Measurements from ENCODE around the gene SLC15A1. TPM values are rescaled to one million over a fixed set of nuclear protein-coding genes. Genes with fewer than 3 reads are reported as not detected.

Gene SLC15A1
- total and polyA plus RNA-seq, 3 experiments from 2014 or later, result not detected

- H3K27ac ChIP-seq (ENCODE audit: low read depth, low read length), result no peak overlapping the region
- H3K4me3 Mint-ChIP-seq, result no peak overlapping the region
- CTCF ChIA-PET, result no interaction called here
- H3K36me3 Mint-ChIP-seq, result no peaks in the 10 kb centered on the region
- no peak overlapping the region for H3K4me3 ChIP-seq (ENCODE audit: low read length)
- H3K36me3 ChIP-seq (ENCODE audit: insufficient read depth, low read length), result no peaks in the 10 kb centered on the region
- POLR2A ChIA-PET, result no interaction called here
- no peaks in the 10 kb centered on the region for H3K9me3 ChIP-seq (ENCODE audit: low read length)
- peaks cover 0 to 2% (median 0%) of the 10 kb centered on the region in 3 donors for H3K4me1 Mint-ChIP-seq
- H3K27me3 ChIP-seq (ENCODE audit: insufficient read depth, low read length, poor library complexity, severe bottlenecking), result no peaks in the 10 kb centered on the region
- peaks cover 26 to 49% of the 10 kb centered on the region in 2 donors for H3K27me3 Mint-ChIP-seq
- no peak for DNase-seq
- H3K27ac Mint-ChIP-seq, result peak overlapping the region in 1 of 8 donors; percentile 73
- no peaks in the 10 kb centered on the region for H3K9me3 Mint-ChIP-seq
- H3K4me1 ChIP-seq (ENCODE audit: insufficient read depth, low read length), result no peaks in the 10 kb centered on the region
These were observed 45.9 kb downstream of the SLC15A1 start for GRCh38 chr13:98706446-98707110.

GRCh38 chr13:98697791-98698190 is 54.7 kb downstream of the SLC15A1 start:
- Histone ChIP-seq H3K36me3 (ENCODE audit: insufficient read depth, low read length) (no peaks in the 10 kb centered on the region), H3K27ac (ENCODE audit: low read depth, low read length) (no peak overlapping the region), H3K4me3 (ENCODE audit: low read length) (no peak overlapping the region), H3K4me1 (ENCODE audit: insufficient read depth, low read length) (no peaks in the 10 kb centered on the region), H3K27me3 (ENCODE audit: insufficient read depth, low read length, poor library complexity, severe bottlenecking) (no peaks in the 10 kb centered on the region), H3K9me3 (ENCODE audit: low read length) (no peaks in the 10 kb centered on the region)
- Mint-ChIP-seq H3K36me3 (no peaks in the 10 kb centered on the region), H3K4me1 (peaks cover 0 to 2% (median 0%) of the 10 kb centered on the region in 3 donors), H3K27me3 (peaks cover 19 to 45% of the 10 kb centered on the region in 2 donors), H3K9me3 (peaks cover 0 to 2% (median 0%) of the 10 kb centered on the region in 5 donors), H3K4me3 (no peak overlapping the region), H3K27ac (no peak overlapping the region)
- CTCF ChIA-PET, result no interaction called here
- no peak for DNase-seq
- POLR2A ChIA-PET, result no interaction called here

- Histone ChIP-seq H3K4me1 (ENCODE audit: insufficient read depth, low read length) (no peaks in the 10 kb centered on the region), H3K4me3 (ENCODE audit: low read length) (no peak overlapping the region), H3K27me3 (ENCODE audit: insufficient read depth, low read length, poor library complexity, severe bottlenecking) (no peaks in the 10 kb centered on the region), H3K27ac (ENCODE audit: low read depth, low read length) (no peak overlapping the region), H3K9me3 (ENCODE audit: low read length) (no peaks in the 10 kb centered on the region), H3K36me3 (ENCODE audit: insufficient read depth, low read length) (no peaks in the 10 kb centered on the region)
- CTCF ChIA-PET, result no interaction called here
- POLR2A ChIA-PET, result no interaction called here
- peaks cover 13 to 25% of the 10 kb centered on the region in 2 donors for H3K27me3 Mint-ChIP-seq
- H3K27ac Mint-ChIP-seq, result no peak overlapping the region
- no peaks in the 10 kb centered on the region for H3K4me1 Mint-ChIP-seq
- H3K4me3 Mint-ChIP-seq, result no peak overlapping the region
- H3K36me3 Mint-ChIP-seq, result no peaks in the 10 kb centered on the region
- DNase-seq, result no peak
- H3K9me3 Mint-ChIP-seq, result peaks cover 0 to 2% (median 0%) of the 10 kb centered on the region in 5 donors
These were observed 58.7 kb downstream of the SLC15A1 start for GRCh38 chr13:98693756-98694155.

GRCh38 chr13:98691360-98691759 is 61.1 kb downstream of the SLC15A1 start:
- peaks cover 6 to 11% of the 10 kb centered on the region in 2 donors for H3K27me3 Mint-ChIP-seq
- H3K9me3 Mint-ChIP-seq, result no peaks in the 10 kb centered on the region
- H3K36me3 Mint-ChIP-seq, result no peaks in the 10 kb centered on the region
- H3K36me3 ChIP-seq (ENCODE audit: insufficient read depth, low read length), result no peaks in the 10 kb centered on the region
- DNase-seq, result no peak
- H3K4me1 Mint-ChIP-seq, result no peaks in the 10 kb centered on the region
- H3K9me3 ChIP-seq (ENCODE audit: low read length), result no peaks in the 10 kb centered on the region
- H3K27ac Mint-ChIP-seq, result no peak overlapping the region
- no peak overlapping the region for H3K4me3 Mint-ChIP-seq
- H3K27me3 ChIP-seq (ENCODE audit: insufficient read depth, low read length, poor library complexity, severe bottlenecking), result no peaks in the 10 kb centered on the region
- no peak overlapping the region for H3K4me3 ChIP-seq (ENCODE audit: low read length)
- no peaks in the 10 kb centered on the region for H3K4me1 ChIP-seq (ENCODE audit: insufficient read depth, low read length)
- ChIA-PET POLR2A (no interaction called here), CTCF (no interaction called here)
- no peak overlapping the region for H3K27ac ChIP-seq (ENCODE audit: low read depth, low read length)

- no peaks in the 10 kb centered on the region for H3K9me3 ChIP-seq (ENCODE audit: low read length)
- H3K27me3 Mint-ChIP-seq, result peaks cover 3 to 10% of the 10 kb centered on the region in 2 donors
- H3K36me3 Mint-ChIP-seq, result no peaks in the 10 kb centered on the region
- ChIA-PET CTCF (no interaction called here), POLR2A (no interaction called here)
- no peaks in the 10 kb centered on the region for H3K4me1 ChIP-seq (ENCODE audit: insufficient read depth, low read length)
- H3K27ac ChIP-seq (ENCODE audit: low read depth, low read length), result no peak overlapping the region
- H3K36me3 ChIP-seq (ENCODE audit: insufficient read depth, low read length), result no peaks in the 10 kb centered on the region
- H3K4me1 Mint-ChIP-seq, result no peaks in the 10 kb centered on the region
- H3K27ac Mint-ChIP-seq, result no peak overlapping the region
- no peak overlapping the region for H3K4me3 Mint-ChIP-seq
- no peak overlapping the region for H3K4me3 ChIP-seq (ENCODE audit: low read length)
- H3K9me3 Mint-ChIP-seq, result no peaks in the 10 kb centered on the region
- no peak for DNase-seq
- no peaks in the 10 kb centered on the region for H3K27me3 ChIP-seq (ENCODE audit: insufficient read depth, low read length, poor library complexity, severe bottlenecking)
These were observed 62.0 kb downstream of the SLC15A1 start for GRCh38 chr13:98690348-98691022.

GRCh38 chr13:98689347-98689968 is 63.0 kb downstream of the SLC15A1 start:
- H3K27me3 Mint-ChIP-seq, result peaks cover 3 to 12% of the 10 kb centered on the region in 2 donors
- Histone ChIP-seq H3K27me3 (ENCODE audit: insufficient read depth, low read length, poor library complexity, severe bottlenecking) (no peaks in the 10 kb centered on the region), H3K4me1 (ENCODE audit: insufficient read depth, low read length) (no peaks in the 10 kb centered on the region), H3K27ac (ENCODE audit: low read depth, low read length) (no peak overlapping the region), H3K4me3 (ENCODE audit: low read length) (no peak overlapping the region), H3K36me3 (ENCODE audit: insufficient read depth, low read length) (no peaks in the 10 kb centered on the region), H3K9me3 (ENCODE audit: low read length) (no peaks in the 10 kb centered on the region)
- no peak overlapping the region for H3K27ac Mint-ChIP-seq
- ChIA-PET POLR2A (no interaction called here), CTCF (no interaction called here)
- H3K4me1 Mint-ChIP-seq, result no peaks in the 10 kb centered on the region
- no peaks in the 10 kb centered on the region for H3K9me3 Mint-ChIP-seq
- no peak overlapping the region for H3K4me3 Mint-ChIP-seq
- H3K36me3 Mint-ChIP-seq, result no peaks in the 10 kb centered on the region
- DNase-seq, result no peak

- Histone ChIP-seq H3K4me1 (ENCODE audit: insufficient read depth, low read length) (no peaks in the 10 kb centered on the region), H3K36me3 (ENCODE audit: insufficient read depth, low read length) (no peaks in the 10 kb centered on the region), H3K4me3 (ENCODE audit: low read length) (no peak overlapping the region), H3K27ac (ENCODE audit: low read depth, low read length) (no peak overlapping the region), H3K27me3 (ENCODE audit: insufficient read depth, low read length, poor library complexity, severe bottlenecking) (no peaks in the 10 kb centered on the region), H3K9me3 (ENCODE audit: low read length) (no peaks in the 10 kb centered on the region)
- ChIA-PET CTCF (no interaction called here), POLR2A (no interaction called here)
- H3K4me3 Mint-ChIP-seq, result no peak overlapping the region
- H3K36me3 Mint-ChIP-seq, result no peaks in the 10 kb centered on the region
- no peak for DNase-seq
- H3K9me3 Mint-ChIP-seq, result no peaks in the 10 kb centered on the region
- no peaks in the 10 kb centered on the region for H3K4me1 Mint-ChIP-seq
- H3K27me3 Mint-ChIP-seq, result peaks cover 4 to 9% of the 10 kb centered on the region in 2 donors
- no peak overlapping the region for H3K27ac Mint-ChIP-seq
These were observed 64.1 kb downstream of the SLC15A1 start for GRCh38 chr13:98688373-98688772.

GRCh38 chr13:98687319-98687718 is 65.2 kb downstream of the SLC15A1 start:
- H3K36me3 ChIP-seq (ENCODE audit: insufficient read depth, low read length), result no peaks in the 10 kb centered on the region
- no peaks in the 10 kb centered on the region for H3K9me3 ChIP-seq (ENCODE audit: low read length)
- no peak overlapping the region for H3K27ac ChIP-seq (ENCODE audit: low read depth, low read length)
- Mint-ChIP-seq H3K4me1 (no peaks in the 10 kb centered on the region), H3K27ac (no peak overlapping the region), H3K27me3 (peaks cover 4 to 9% of the 10 kb centered on the region in 2 donors), H3K4me3 (no peak overlapping the region), H3K9me3 (no peaks in the 10 kb centered on the region), H3K36me3 (no peaks in the 10 kb centered on the region)
- ChIA-PET CTCF (interaction anchor here (1.5 kb wide), 1 partner anchor 8 kb away, joined by 4 read pairs; no protein-coding TSS in a partner anchor), POLR2A (no interaction called here)
- H3K27me3 ChIP-seq (ENCODE audit: insufficient read depth, low read length, poor library complexity, severe bottlenecking), result no peaks in the 10 kb centered on the region
- DNase-seq, result no peak
- no peak overlapping the region for H3K4me3 ChIP-seq (ENCODE audit: low read length)
- H3K4me1 ChIP-seq (ENCODE audit: insufficient read depth, low read length), result no peaks in the 10 kb centered on the region

Data from CD8-positive, alpha-beta memory T cell (primary cell).